ENCODE measurements around the gene RNASEH2B. TPM values are rescaled to one million over a fixed set of nuclear protein-coding genes. Genes with fewer than 3 reads are reported as not detected.

Gene RNASEH2B
- total and polyA plus RNA-seq, 2 of the 8 experiments (the other 6 are each of a cell fraction or from before 2014, with no cell fraction given), result 19.3 to 43.9 TPM

- no peak overlapping the region for H3K4ac ChIP-seq (replicated peaks; ENCODE audit: insufficient read length, low read depth, low read length)
- H3K4me2 ChIP-seq (ENCODE audit: insufficient read depth in 1 of 2, low read depth in 2 of 2, low read length in 2 of 2), result no peak overlapping the region
- H3K9me3 ChIP-seq (ENCODE audit: insufficient read depth in 2 of 2, low read depth in 1 of 2, low read length in 1 of 2), result no peaks in the 10 kb centered on the region
- no peak overlapping the region for H3K56ac ChIP-seq (replicated peaks; ENCODE audit: insufficient read length, low read depth, low read length)
- no peak overlapping the region for H2BK120ac ChIP-seq (replicated peaks; ENCODE audit: low read depth, low read length)
- H3K14ac ChIP-seq (ENCODE audit: insufficient read length), result no peak overlapping the region
- H3K36me3 ChIP-seq (ENCODE audit: control insufficient read depth in 2 of 4, insufficient read depth in 4 of 4, low read length in 3 of 4), result no peaks in the 10 kb centered on the region
- H2AFZ ChIP-seq (ENCODE audit: low read length), result no peak overlapping the region
- H4K20me1 ChIP-seq (replicated peaks in 1 of 2; ENCODE audit: control insufficient read depth in 1 of 2, insufficient read depth in 2 of 2, low read length in 2 of 2), result no peaks in the 10 kb centered on the region
- H3K27me3 ChIP-seq (replicated peaks in 1 of 4; ENCODE audit: control insufficient read depth in 3 of 4, extremely low read depth in 1 of 4, insufficient read depth in 3 of 4, low read length in 3 of 4), result no peaks in the 10 kb centered on the region
- peaks cover 10 to 21% (median 15%) of the 10 kb centered on the region in 4 experiments; a peak in 6 of 7 replicates for H3K4me1 ChIP-seq (replicated peaks in 1 of 4; ENCODE audit: control insufficient read depth in 3 of 4, insufficient read depth in 4 of 4, low read length in 3 of 4)
- no peak overlapping the region for H4K91ac ChIP-seq (replicated peaks; ENCODE audit: insufficient read length, low read length)
- no peak overlapping the region for H3K4me3 ChIP-seq (ENCODE audit: extremely low read depth in 1 of 4, insufficient read depth in 2 of 4, low read depth in 3 of 4, low read length in 4 of 4)
- H4K8ac ChIP-seq (ENCODE audit: extremely low read depth, insufficient read depth, low read length), result no peak overlapping the region
- H3K27ac ChIP-seq (ENCODE audit: low read depth, low read length), result no peak overlapping the region
- POLR2A ChIA-PET (ENCODE audit: partially characterized antibody), result no interaction called here
- peaks cover 5% of the 10 kb centered on the region for H3K79me1 ChIP-seq (ENCODE audit: low read depth, low read length)
- TF ChIP-seq GABPA (IDR thresholded peaks at IDR 0.05; ENCODE audit: borderline replicate concordance, insufficient read depth, low read length), result no peak
- TF ChIP-seq, protein P1, sequence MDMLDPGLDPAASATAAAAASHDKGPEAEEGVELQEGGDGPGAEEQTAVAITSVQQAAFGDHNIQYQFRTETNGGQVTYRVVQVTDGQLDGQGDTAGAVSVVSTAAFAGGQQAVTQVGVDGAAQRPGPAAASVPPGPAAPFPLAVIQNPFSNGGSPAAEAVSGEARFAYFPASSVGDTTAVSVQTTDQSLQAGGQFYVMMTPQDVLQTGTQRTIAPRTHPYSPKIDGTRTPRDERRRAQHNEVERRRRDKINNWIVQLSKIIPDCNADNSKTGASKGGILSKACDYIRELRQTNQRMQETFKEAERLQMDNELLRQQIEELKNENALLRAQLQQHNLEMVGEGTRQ (IDR thresholded peaks at IDR 0.05; ENCODE audit: low read length), result no peak
- no peak for TF ChIP-seq RFX5 (IDR thresholded peaks at IDR 0.05; ENCODE audit: borderline replicate concordance, low read depth, low read length)
- H3K23ac ChIP-seq (ENCODE audit: insufficient read length), result no peak overlapping the region
- H2AK5ac ChIP-seq (ENCODE audit: low read depth, low read length), result no peak overlapping the region
- DNase-seq (ENCODE audit: low read depth in 1 of 2, low spot score in 2 of 2) (no peak), FAIRE-seq (no peak)
- H3K18ac ChIP-seq (ENCODE audit: extremely low read depth, low read length), result no peak overlapping the region
- WGBS, 2 experiments (ENCODE audit: extremely low coverage in 1 of 2, insufficient coverage in 1 of 2, insufficient read length in 1 of 2, insufficient replicate concordance in 2 of 2, low coverage in 1 of 2, low lambda C conversion rate in 2 of 2, missing lambda C conversion rate in 1 of 2), result 88% methylated on average over 2 of the region's 2 CpGs; no CpG with 5 or more reads in 1 of the 2 experiments
- peaks cover 10% of the 10 kb centered on the region; the same call in 1 of the 2 replicates for H3K23me2 ChIP-seq (ENCODE audit: low read depth, low read length)
- H4K5ac ChIP-seq (ENCODE audit: insufficient read length, low read depth, low read length), result no peak overlapping the region
- no peak overlapping the region for H2BK5ac ChIP-seq (ENCODE audit: low read depth, low read length)
- peaks cover 0 to 64% of the 10 kb centered on the region in 2 experiments; a peak in 3 of 4 replicates for H3K79me2 ChIP-seq (ENCODE audit: control insufficient read depth in 1 of 2, insufficient read depth in 2 of 2, low read length in 2 of 2)
- no peak overlapping the region for H2BK15ac ChIP-seq (ENCODE audit: low read length)
- H3K9ac ChIP-seq (replicated peaks in 1 of 4; ENCODE audit: extremely low read depth in 1 of 4, low read depth in 3 of 4, low read length in 3 of 4), result no peak overlapping the region
- no peak overlapping the region for H2BK20ac ChIP-seq (ENCODE audit: low read length)
- CTCF ChIA-PET (ENCODE audit: partially characterized antibody), result interaction anchor here (0.8 to 1.8 kb wide), 9 partner anchors 23 to 1043 kb away, joined by 3 to 8 read pairs (median 4); no protein-coding TSS in a partner anchor
- H2BK12ac ChIP-seq (ENCODE audit: low read depth, low read length), result no peak overlapping the region
Measured at GRCh38 chr13:50912851-50913250, 3.3 kb downstream of the RNASEH2B start.

All from H1 (cell line).